Fibroblast of skin of right quadriceps (primary cell): ENCODE measurements around the gene SPAG9.

ENCODE experiments used
- DNase-seq: peaks from one replicate; pipeline ENCODE4 v3.0.0-alpha.2; 2013

SPAG9 gene

GRCh38 chr17:50934161-50934560 is 186.5 kb downstream of the SPAG9 start:
- no peak for DNase-seq

GRCh38 chr17:50931144-50931908 is 189.3 kb downstream of the SPAG9 start:
- peak; percentile 79 for DNase-seq

- no peak for DNase-seq
These were observed 192.0 kb downstream of the SPAG9 start for GRCh38 chr17:50928646-50929045.

DNA sequence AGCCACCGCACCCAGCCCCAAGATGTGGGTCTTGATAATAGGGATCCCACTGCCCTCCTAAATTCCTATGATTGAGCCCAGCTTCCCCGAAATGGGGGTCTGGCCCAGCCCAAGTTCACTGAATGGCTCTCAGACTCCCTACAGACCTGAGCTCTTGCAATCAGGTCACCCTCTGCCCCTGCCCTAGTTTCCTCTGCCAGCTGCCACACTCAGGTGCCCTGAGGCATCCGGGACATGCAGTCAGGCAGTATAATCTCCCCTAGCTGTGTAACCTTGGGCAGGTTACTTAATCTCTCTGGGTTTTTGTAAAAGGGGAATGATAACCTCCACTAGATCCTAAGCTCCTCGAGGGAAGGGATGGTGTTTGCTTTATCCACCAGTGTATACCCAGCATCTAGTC is 193.4 kb downstream of the SPAG9 start:
- no peak for DNase-seq

GRCh38 chr17:50926523-50926922 is 194.1 kb downstream of the SPAG9 start:
- no peak for DNase-seq

DNA sequence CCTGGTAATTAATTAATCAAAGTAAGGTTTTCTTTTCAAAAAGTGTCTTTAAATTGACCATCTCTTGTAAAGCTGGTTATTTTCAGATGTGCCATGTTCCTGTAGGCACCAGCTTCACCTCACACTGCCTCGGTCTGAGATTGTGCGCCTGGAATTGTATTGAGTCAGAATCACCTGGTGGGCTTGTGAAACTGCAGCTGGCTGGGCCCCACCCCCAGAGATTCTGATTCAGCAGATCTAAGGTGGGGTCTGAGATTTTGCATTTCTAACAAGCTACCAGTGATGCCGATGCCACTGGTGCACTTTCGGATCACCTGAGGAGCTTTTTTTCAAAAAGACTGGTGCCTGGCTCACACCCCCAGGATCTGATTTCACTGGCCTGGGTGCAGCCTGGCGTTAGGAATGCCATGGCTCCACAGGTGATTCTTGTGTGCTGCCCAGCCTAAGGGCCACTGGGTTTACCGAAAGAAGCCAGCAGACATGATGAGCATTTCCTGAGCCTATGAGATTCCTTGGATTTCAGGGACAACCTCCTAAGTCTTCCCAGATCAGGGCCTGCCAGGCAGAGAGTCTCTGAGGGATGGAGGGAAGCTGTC is 195.3 kb downstream of the SPAG9 start:
- DNase-seq, result no peak

GRCh38 chr17:50924800-50925199 is 195.9 kb downstream of the SPAG9 start:
- no peak for DNase-seq

DNA sequence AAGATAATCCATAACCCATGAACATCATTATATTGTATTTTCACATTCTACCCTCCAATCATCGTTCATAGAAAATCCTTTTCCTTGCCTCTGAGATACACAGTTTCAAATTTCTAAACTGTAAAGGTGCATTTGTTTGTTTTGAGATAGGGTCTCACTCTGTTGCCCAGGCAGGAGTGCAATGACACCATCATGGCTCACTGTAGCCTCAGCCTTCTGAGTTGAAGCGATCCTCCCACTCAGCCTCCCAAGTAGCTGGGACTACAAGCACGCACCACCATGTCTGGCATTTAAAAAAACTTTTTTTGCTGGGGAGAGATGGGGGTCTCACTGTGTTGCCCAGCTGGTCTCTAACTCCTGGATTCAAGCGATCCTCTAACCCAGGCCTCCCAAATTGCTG is 196.4 kb downstream of the SPAG9 start:
- no peak for DNase-seq

GRCh38 chr17:50923611-50924010 is 197.1 kb downstream of the SPAG9 start:
- no peak for DNase-seq

DNA sequence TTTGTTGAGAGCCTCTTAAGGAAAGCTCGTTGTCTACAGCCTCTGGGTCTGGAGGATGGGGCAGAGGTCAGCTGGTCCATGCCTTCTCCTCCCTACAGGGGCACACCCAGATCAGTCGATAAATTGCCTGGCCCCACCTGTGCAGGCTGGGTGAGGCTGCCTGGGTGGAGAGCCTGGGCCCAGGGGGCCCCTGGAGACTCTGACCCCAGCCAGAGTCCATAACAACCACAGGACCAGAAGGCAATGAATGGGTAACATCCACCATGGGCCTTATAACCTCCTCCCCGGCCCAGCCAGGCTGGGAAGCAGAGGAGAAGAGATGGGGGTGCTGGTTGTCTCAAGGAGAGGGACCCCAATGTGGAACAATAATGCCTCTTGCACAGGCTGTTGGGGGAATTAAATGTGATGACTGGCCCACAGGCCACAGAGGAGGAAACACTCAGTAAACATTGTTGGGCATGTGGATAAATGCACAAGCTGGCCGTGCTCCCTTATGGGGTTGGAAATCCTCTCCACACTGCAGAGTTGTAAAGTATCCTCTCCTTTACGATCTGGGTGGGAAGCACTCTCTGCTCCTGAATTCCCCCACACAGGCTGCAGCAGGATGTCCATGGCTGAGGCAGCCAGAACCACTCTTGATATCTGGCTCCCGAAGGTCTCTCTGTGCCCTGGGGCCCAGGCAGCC is 197.8 kb downstream of the SPAG9 start:
- DNase-seq, result no peak

GRCh38 chr17:50922107-50922506 is 198.6 kb downstream of the SPAG9 start:
- no peak for DNase-seq

- DNase-seq, result no peak
These were observed 199.6 kb downstream of the SPAG9 start for GRCh38 chr17:50920891-50921586.

GRCh38 chr17:50920041-50920410 is 200.6 kb downstream of the SPAG9 start:
- DNase-seq, result no peak

- peak; percentile 79 for DNase-seq
These were observed 201.2 kb downstream of the SPAG9 start for GRCh38 chr17:50919321-50920040.

DNA sequence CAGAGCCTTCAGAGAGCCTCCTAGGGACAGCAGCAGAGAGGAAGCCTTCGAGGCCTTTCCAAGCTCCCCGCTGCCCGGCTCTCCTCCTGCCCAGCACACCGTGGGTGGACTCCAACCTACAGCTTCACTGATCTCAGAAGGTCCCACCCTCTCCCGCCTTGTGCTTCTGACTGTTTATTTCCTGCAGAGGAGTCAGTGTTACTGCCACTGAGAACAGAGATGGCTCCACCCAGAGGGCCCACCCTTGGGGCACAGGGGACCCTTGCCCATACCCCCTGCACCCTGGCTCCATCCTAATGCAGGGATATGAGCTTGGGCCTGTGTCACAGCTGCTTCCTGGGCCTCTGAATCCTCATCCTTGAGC is 201.8 kb downstream of the SPAG9 start:
- no peak for DNase-seq

DNA sequence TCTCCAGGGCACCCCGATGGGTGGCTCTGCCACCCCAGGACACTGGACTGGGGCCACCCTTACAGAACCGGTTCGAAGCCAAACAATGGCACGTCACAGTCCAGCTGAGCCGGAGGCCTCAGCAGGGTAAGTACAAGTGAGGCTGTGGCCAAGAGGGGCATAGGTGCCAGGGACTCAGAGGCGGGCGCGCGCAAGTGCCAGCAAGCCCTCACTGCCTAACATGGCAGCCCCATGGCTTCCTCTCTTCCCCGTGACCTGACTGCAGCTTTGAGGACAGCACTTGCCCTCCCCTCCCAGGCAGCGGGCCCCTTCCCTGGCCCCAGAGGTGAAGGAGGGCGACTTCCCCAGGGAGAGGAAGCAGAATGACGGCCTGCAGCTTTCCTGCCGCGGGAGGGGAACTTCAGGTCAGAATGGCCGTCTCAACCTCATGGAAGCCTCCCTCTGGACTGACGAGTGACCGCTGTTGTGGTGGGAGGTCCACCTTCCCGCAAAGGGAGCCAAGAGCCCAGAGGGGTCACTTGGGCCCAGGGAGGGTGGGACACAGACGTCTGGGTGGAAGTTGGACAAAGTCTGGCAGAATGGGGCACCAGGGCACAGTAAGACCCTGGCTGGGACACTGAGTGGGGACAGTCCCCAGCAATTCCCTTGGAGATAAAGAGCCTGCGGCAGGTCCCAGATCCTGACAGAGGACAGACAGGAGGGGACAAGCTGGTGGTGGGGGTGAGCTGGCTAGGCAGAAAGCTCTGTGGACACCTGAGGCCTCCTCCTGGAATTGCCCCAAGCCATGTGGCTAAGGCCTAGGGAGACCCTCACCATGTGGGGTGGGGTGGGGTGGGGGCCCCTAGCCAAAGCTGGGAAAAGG is 202.4 kb downstream of the SPAG9 start:
- DNase-seq, result no peak

- no peak for DNase-seq
These were observed 203.3 kb downstream of the SPAG9 start for GRCh38 chr17:50917418-50917743.

DNA sequence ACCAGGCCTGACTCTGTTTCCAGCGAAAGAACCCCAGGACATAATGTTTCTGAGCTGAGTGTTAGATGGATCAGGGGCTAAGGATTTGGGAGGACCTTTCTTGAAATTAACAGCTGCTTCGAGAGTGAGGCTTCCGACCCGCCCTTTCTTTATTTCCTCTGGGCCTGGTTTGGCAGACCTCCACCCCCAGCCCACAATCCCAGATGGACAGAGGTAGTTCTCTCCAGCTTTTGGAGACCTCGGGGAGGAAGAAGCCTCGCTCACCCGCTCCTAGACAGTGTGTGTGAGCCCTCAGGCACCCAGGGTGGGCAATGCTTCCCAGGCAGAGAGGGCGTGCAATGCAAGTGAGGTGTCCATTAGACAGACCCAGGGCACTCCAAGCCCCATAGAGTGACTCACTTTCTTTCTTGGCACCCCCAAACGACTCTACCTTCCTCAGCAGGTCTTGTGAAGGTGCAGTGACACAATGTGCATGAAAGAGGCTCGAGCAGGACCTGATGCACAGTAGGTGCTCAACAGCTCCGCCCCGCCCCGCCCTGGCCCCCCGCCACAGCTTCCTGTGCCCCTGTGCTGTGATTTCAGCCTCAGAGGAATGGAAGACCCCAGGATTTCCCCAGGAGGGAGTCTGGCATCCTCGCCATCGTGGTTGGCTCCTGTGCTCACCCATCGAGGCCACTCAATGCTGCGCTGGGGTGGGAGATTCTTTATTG is 203.8 kb downstream of the SPAG9 start:
- no peak for DNase-seq

DNA sequence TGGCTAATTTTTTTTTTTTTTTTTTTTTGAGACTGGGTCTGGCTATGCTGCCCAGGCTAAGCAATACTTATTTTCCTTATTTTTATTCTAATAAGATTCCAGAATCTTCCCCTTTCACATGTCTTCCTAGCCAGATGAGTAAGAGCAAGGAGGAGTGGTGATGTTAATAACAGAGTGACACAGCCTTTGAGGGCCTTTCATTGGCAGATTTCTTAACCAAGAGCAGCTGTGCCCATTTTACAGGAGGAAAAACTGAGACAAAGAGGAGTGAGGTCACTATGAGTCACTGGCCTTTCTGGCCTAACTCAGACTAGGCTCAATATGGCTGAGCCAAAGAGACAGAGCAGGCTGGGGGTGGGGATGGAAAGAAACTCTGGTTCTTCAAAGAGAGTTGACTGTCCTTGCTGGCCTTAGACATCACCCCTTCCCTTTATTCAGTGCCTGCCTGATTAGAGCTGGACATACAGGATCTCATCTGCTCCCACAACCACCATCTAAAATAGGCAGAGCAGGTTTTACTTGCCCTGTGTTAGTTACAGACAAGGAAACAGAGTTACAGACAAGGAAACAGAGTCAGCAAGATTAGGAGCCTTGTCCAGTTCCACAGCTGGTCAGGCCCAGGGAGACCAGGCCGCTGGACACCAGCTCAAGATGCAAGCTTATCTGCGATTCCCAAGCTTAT is 204.5 kb downstream of the SPAG9 start:
- peak; percentile 34 for DNase-seq

DNA sequence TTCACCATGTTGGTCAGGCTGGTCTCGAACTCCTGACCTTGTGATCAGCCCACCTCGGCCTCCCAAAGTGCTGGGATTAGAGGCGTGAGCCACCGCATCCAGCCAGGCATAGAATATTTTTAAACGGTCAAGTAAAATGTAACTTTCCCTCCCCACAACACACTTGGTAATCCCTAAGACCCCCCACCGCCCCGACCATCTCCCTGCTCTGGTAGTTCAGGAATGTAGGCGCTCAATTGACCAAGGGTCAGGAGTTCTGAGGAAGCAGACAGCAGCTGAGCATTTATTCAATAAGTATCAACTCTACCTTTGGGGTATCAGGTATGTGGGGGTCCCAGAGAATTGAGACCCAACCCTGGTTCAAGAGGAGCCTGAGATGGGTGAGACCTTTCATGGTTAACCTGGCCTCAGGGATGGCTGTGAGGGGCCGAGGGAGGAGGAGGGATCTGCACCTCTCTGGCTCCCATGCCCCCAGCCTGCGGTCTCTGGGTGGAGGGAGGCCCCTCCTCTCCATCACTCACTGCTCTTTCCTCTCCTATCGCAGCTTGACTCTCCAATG is 206.1 kb downstream of the SPAG9 start:
- DNase-seq, result no peak

DNA sequence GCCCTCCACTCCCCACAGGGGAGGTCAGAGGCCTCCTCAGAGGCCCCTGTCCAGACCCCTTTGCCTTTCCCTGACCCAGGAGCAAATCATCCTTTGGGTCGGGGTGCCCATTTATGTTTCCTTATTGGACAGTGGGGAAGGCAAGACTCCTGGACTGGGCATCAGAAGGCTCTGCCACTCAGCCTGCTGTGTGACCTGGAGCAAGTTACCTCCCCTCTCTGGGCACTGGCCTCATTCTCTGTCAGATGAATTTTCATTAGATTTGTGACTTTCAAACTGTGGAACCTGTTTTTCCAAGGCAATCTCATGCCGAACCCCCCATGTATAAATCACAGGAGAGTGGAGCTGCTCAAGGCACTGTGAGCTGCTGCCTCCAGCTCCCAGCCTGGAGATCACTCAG is 207.5 kb downstream of the SPAG9 start:
- DNase-seq, result no peak
